Measurements from ENCODE around the gene PTGFR.

PTGFR gene

GRCh38 chr1:78570539-78570938 is 79.8 kb downstream of the PTGFR start:
- no peak for TF ChIP-seq CTCF (IDR thresholded peaks at IDR 0.05)
- Histone ChIP-seq H3K4me3 (no peak overlapping the region), H3K27ac (no peak overlapping the region)
- DNase-seq (ENCODE audit: low spot score) = no peak

- no peak overlapping the region for H3K27ac ChIP-seq
- no peak overlapping the region for H3K4me3 ChIP-seq
- no peak for TF ChIP-seq CTCF (IDR thresholded peaks at IDR 0.05)
- DNase-seq (ENCODE audit: low spot score) = no peak
These were observed 86.7 kb downstream of the PTGFR start for GRCh38 chr1:78577257-78578100.

- DNase-seq (ENCODE audit: low spot score) = no peak
- no peak overlapping the region for H3K27ac ChIP-seq
- H3K4me3 ChIP-seq = no peak overlapping the region
- no peak for TF ChIP-seq CTCF (IDR thresholded peaks at IDR 0.05)
These were observed 95.8 kb downstream of the PTGFR start for GRCh38 chr1:78586572-78586971.

- no peak for DNase-seq (ENCODE audit: low spot score)
- no peak overlapping the region for H3K4me3 ChIP-seq
- TF ChIP-seq CTCF (IDR thresholded peaks at IDR 0.05) = no peak
- no peak overlapping the region for H3K27ac ChIP-seq
These were observed 96.4 kb downstream of the PTGFR start for GRCh38 chr1:78587211-78587610.

Measured in coronary artery (tissue), 2 donors.